ENCODE data around the gene GULP1.

GRCh38 chr2:188327518-188328213, 36.0 kb downstream of the GULP1 start:
- TF ChIP-seq SIN3A (IDR thresholded peaks at IDR 0.05; ENCODE audit: borderline replicate concordance, insufficient read depth, low read length) = no peak
- no peak for TF ChIP-seq REST (IDR thresholded peaks at IDR 0.05; ENCODE audit: insufficient read depth in 1 of 2, low read depth in 2 of 2, low read length in 2 of 2)
- TF ChIP-seq POLR2AphosphoS5 (IDR thresholded peaks at IDR 0.05; ENCODE audit: low read depth, low read length) = no peak
